ENCODE results near the gene CRYL1.
A peak's percentile ranks its signal among the peaks of the same experiment; 100 is the strongest.

DNA sequence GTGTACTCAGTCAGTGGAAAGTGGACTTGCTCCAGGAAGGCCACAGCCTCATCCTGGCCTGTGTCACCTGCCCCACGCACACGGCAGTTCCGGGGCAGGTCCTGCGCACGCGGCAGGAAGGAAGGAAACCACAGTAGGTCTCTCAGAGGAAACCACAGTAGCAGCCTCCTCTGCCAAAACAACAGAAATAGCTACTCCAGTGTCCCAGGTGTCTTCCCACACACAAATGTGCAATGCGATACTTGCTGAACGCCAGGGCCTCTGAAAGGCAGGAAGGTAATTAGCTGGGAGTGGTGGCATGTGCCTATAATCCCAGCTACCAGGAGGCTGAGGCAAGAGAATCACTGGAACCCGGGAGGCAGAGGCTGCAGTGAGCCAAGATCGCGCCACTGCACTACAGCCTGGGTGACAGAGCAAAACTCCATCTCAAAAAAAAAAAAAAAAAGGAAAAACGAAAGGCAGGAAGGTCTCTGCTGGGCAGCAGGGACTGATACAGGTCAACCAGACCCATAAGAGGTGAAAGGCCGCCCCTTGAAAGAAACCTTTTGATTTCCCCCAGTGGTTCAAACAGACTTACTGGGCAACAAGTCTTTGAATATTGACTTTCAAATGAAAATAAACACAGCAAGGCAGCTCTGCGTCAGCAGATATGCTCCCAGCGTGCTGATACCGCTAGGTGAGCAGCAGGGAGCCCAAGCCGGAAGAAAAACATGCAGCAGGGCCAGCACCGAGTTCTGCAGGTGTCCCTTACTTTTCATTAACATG lies 49.5 kb downstream of the CRYL1 start:
- TF ChIP-seq, protein P1, sequence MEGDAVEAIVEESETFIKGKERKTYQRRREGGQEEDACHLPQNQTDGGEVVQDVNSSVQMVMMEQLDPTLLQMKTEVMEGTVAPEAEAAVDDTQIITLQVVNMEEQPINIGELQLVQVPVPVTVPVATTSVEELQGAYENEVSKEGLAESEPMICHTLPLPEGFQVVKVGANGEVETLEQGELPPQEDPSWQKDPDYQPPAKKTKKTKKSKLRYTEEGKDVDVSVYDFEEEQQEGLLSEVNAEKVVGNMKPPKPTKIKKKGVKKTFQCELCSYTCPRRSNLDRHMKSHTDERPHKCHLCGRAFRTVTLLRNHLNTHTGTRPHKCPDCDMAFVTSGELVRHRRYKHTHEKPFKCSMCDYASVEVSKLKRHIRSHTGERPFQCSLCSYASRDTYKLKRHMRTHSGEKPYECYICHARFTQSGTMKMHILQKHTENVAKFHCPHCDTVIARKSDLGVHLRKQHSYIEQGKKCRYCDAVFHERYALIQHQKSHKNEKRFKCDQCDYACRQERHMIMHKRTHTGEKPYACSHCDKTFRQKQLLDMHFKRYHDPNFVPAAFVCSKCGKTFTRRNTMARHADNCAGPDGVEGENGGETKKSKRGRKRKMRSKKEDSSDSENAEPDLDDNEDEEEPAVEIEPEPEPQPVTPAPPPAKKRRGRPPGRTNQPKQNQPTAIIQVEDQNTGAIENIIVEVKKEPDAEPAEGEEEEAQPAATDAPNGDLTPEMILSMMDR (IDR thresholded peaks at IDR 0.05) = no peak
- TF ChIP-seq EP300 (IDR thresholded peaks at IDR 0.05) = no peak
- peak in 1 of 2 donors; percentile 60 for TF ChIP-seq POLR2AphosphoS5 (IDR thresholded peaks at IDR 0.05)
- TF ChIP-seq POLR2A (IDR thresholded peaks at IDR 0.05) = no peak
